ENCODE results near the gene PSAT1. TPM values are rescaled to one million over a fixed set of nuclear protein-coding genes. Genes with fewer than 3 reads are reported as not detected.

Gene PSAT1
- total RNA-seq, 1 experiment from 2014 or later = 45.6 TPM

- Histone ChIP-seq H2AFZ (ENCODE audit: low read length) (peak overlapping the region; percentile 96), H3K27ac (ENCODE audit: low read length) (no peak overlapping the region), H3K9ac (ENCODE audit: low read length) (peak overlapping the region; percentile 78), H3K36me3 (ENCODE audit: low read depth, low read length) (peaks cover 10% of the 10 kb centered on the region), H3F3A (ENCODE audit: low read length, unreplicated experiment) (no peaks in the 10 kb centered on the region), H3K4me1 (ENCODE audit: insufficient read depth, low read length) (peaks cover 10% of the 10 kb centered on the region), H3K9me2 (replicated peaks; ENCODE audit: low read length) (no peaks in the 10 kb centered on the region), H3K9me3 (ENCODE audit: low read length) (no peaks in the 10 kb centered on the region), H4K20me1 (ENCODE audit: low read length) (no peaks in the 10 kb centered on the region; the same call in 1 of the 2 replicates), H3K79me2 (ENCODE audit: low read length) (peaks cover 33% of the 10 kb centered on the region), H3K27me3 (ENCODE audit: low read length) (no peaks in the 10 kb centered on the region), H3K4me3 (ENCODE audit: low read length) (peak overlapping the region; percentile 95), H3K4me2 (ENCODE audit: low read length) (peak overlapping the region; percentile 88)
- BruUV-seq (replicated peaks) = no TSS peak
- ATAC-seq (no peak), DNase-seq (no peak)
- ChIA-PET POLR2A (ENCODE audit: unreplicated experiment) (no interaction called here), CTCF (no interaction called here)
- intact Hi-C loops (cut with micrococcal nuclease) = no loop called here
- TF ChIP-seq EZH2phosphoT487 (IDR thresholded peaks at IDR 0.05; ENCODE audit: borderline replicate concordance, low read length) (no peak), EZH2 (IDR thresholded peaks at IDR 0.05; ENCODE audit: low read length, unreplicated experiment) (no peak)
- TF ChIP-seq, protein P1, sequence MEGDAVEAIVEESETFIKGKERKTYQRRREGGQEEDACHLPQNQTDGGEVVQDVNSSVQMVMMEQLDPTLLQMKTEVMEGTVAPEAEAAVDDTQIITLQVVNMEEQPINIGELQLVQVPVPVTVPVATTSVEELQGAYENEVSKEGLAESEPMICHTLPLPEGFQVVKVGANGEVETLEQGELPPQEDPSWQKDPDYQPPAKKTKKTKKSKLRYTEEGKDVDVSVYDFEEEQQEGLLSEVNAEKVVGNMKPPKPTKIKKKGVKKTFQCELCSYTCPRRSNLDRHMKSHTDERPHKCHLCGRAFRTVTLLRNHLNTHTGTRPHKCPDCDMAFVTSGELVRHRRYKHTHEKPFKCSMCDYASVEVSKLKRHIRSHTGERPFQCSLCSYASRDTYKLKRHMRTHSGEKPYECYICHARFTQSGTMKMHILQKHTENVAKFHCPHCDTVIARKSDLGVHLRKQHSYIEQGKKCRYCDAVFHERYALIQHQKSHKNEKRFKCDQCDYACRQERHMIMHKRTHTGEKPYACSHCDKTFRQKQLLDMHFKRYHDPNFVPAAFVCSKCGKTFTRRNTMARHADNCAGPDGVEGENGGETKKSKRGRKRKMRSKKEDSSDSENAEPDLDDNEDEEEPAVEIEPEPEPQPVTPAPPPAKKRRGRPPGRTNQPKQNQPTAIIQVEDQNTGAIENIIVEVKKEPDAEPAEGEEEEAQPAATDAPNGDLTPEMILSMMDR (conservative IDR thresholded peaks at IDR 0.05; ENCODE audit: low read depth, low read length) = no peak
Measured at GRCh38 chr9:78297672-78297961, 692 bp downstream of the PSAT1 start.

DNA sequence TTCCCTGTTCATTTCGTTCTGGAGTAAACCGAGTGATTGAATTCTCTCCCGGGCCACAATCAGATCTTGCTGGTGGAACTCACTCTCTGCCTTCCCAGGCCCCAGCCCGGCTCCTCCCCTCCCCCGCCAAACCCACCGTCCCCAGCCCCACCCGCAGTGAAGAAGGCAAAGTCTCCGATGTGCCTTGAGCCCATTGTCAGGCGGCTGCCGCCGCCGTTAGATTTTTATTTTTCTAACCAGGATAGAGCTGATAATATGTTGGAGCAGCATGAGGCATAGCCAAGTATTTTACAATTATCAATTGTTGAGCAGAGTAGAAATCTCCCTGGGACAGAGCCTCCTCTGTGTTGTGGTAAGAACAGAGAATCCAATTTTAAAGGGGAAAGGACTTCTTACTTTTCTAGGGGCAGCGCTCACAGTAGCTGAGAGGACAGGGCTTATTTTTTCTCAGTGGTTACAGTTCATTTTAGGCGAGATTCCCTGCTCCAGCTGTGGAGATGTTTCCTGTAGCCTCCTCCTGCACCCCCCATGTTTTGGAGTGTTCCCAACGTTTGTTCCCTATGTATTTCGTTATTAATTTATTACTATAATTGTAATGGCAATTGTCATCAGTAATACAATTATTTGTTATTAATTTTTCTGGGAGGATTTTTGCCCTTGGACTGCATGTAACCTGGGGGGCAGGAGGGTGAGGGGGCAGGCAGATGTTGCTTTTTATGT is 1.3 kb downstream of the PSAT1 start:
- Histone ChIP-seq H3F3A (ENCODE audit: low read length, unreplicated experiment) (no peaks in the 10 kb centered on the region), H3K9me2 (replicated peaks; ENCODE audit: low read length) (no peaks in the 10 kb centered on the region), H3K4me3 (ENCODE audit: low read length) (peak overlapping the region; percentile 95), H3K4me1 (ENCODE audit: insufficient read depth, low read length) (peaks cover 10% of the 10 kb centered on the region), H2AFZ (ENCODE audit: low read length) (peak overlapping the region; percentile 96), H3K9ac (ENCODE audit: low read length) (peak overlapping the region; percentile 78), H3K79me2 (ENCODE audit: low read length) (peaks cover 33% of the 10 kb centered on the region), H3K27me3 (ENCODE audit: low read length) (no peaks in the 10 kb centered on the region), H3K36me3 (ENCODE audit: low read depth, low read length) (peaks cover 10% of the 10 kb centered on the region), H3K4me2 (ENCODE audit: low read length) (peak overlapping the region; percentile 88), H3K9me3 (ENCODE audit: low read length) (no peaks in the 10 kb centered on the region), H3K27ac (ENCODE audit: low read length) (no peak overlapping the region), H4K20me1 (ENCODE audit: low read length) (no peaks in the 10 kb centered on the region; the same call in 1 of the 2 replicates)
- POLR2A ChIA-PET (ENCODE audit: unreplicated experiment) = no interaction called here
- intact Hi-C loops (cut with micrococcal nuclease) = no loop called here
- DNase-seq (peak; percentile 2), ATAC-seq (no peak)
- TF ChIP-seq EZH2 (IDR thresholded peaks at IDR 0.05; ENCODE audit: low read length, unreplicated experiment) (no peak), EZH2phosphoT487 (IDR thresholded peaks at IDR 0.05; ENCODE audit: borderline replicate concordance, low read length) (no peak)
- TF ChIP-seq, protein P1 (conservative IDR thresholded peaks at IDR 0.05; ENCODE audit: low read depth, low read length) = no peak
- CTCF ChIA-PET = no interaction called here
- no TSS peak for BruUV-seq (replicated peaks)

DNA sequence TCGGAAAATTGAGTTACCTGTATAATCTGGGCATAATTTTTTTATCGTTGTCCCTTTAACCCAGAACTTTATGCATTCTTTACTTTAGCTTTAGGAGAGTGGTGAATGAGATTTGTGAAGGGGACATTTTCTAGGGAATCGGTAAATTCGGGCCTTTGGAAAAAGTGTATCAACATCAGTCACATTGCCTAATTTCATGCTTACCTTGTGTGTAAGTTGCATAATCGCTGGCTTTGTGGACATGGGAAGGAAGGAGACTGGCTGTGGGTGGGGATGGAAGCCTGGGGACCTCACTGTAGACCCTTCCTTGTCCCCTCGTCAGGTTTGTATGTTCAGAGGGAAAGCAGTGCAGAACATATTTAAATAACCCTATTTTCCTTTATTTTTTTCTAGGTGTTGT is 3.3 kb downstream of the PSAT1 start:
- Histone ChIP-seq H3K27me3 (ENCODE audit: low read length) (no peaks in the 10 kb centered on the region), H3K4me1 (ENCODE audit: insufficient read depth, low read length) (peaks cover 10% of the 10 kb centered on the region), H3K79me2 (ENCODE audit: low read length) (peaks cover 33% of the 10 kb centered on the region), H3K9ac (ENCODE audit: low read length) (no peak overlapping the region), H3K27ac (ENCODE audit: low read length) (no peak overlapping the region), H3K4me3 (ENCODE audit: low read length) (no peak overlapping the region), H3F3A (ENCODE audit: low read length, unreplicated experiment) (no peaks in the 10 kb centered on the region), H3K36me3 (ENCODE audit: low read depth, low read length) (peaks cover 10% of the 10 kb centered on the region), H3K9me2 (replicated peaks; ENCODE audit: low read length) (no peaks in the 10 kb centered on the region), H4K20me1 (ENCODE audit: low read length) (no peaks in the 10 kb centered on the region; the same call in 1 of the 2 replicates), H3K9me3 (ENCODE audit: low read length) (no peaks in the 10 kb centered on the region), H3K4me2 (ENCODE audit: low read length) (no peak overlapping the region), H2AFZ (ENCODE audit: low read length) (no peak overlapping the region)
- DNase-seq (no peak), ATAC-seq (no peak)
- BruUV-seq (replicated peaks) = no TSS peak
- CTCF ChIA-PET = no interaction called here
- POLR2A ChIA-PET (ENCODE audit: unreplicated experiment) = no interaction called here
- intact Hi-C loops (cut with micrococcal nuclease) = no loop called here
- TF ChIP-seq, protein P1 (conservative IDR thresholded peaks at IDR 0.05; ENCODE audit: low read depth, low read length) = no peak
- TF ChIP-seq EZH2phosphoT487 (IDR thresholded peaks at IDR 0.05; ENCODE audit: borderline replicate concordance, low read length) = no peak
- no peak for TF ChIP-seq EZH2 (IDR thresholded peaks at IDR 0.05; ENCODE audit: low read length, unreplicated experiment)
